Gastrocnemius medialis (tissue), 4 donors: ENCODE measurements around the gene ADGRB3. TPM values are rescaled to one million over a fixed set of nuclear protein-coding genes. Genes with fewer than 3 reads are reported as not detected.

Source experiments
- ATAC-seq, 2 donors: fragments of 150-250 bp; one replicate each; pipeline ENCODE4 v1.9.1; 2016
- DNase-seq, 2 donors: peaks; one replicate each; pipeline ENCODE4 v3.0.0-alpha.2; 2019
- H3K27ac ChIP-seq, 4 donors: fragments of 200-600 bp; sonication (generic); 1 replicate in 1 of 4; 2 replicates in 3 of 4; pipeline ENCODE4 v1.5.1; 2016 to 2018; ENCODE audit warnings: mild to moderate bottlenecking in 2 of 4, moderate library complexity in 1 of 4
- H3K27me3 ChIP-seq, 3 donors: fragments of 200-600 bp; sonication (generic) in 2 of 3; 1 replicate in 1 of 3; 2 replicates in 2 of 3; pipeline versions ENCODE4 v1.5.1 to v1.6.0; 2016 to 2019; ENCODE audit warnings: mild to moderate bottlenecking in 1 of 3, moderate library complexity in 1 of 3
- H3K36me3 ChIP-seq, 2 donors: fragments of 200-600 bp; sonication (generic) in 1 of 2; one replicate each; pipeline ENCODE4 v1.5.1; 2017 to 2018
- H3K4me1 ChIP-seq, 2 donors: fragments of 200-600 bp; sonication (generic) in 1 of 2; one replicate each; pipeline ENCODE4 v1.5.1; 2016 to 2017; ENCODE audit warnings: mild to moderate bottlenecking in 2 of 2
- H3K4me3 ChIP-seq, 4 donors: fragments of 200-600 bp; sonication (generic) in 3 of 4; 1 replicate in 1 of 4; 2 replicates in 3 of 4; pipeline ENCODE4 v1.5.1; 2016 to 2019; ENCODE audit warnings: mild to moderate bottlenecking in 2 of 4
- H3K9me3 ChIP-seq, 3 donors: fragments of 200-600 bp; sonication (generic) in 2 of 3; 1 replicate in 1 of 3; 2 replicates in 2 of 3; pipeline ENCODE4 v1.5.1; 2016 to 2019
- CTCF ChIP-seq, 5 experiments: fragments of 450-650 bp in 3 of 5; fragments of 200-600 bp in 2 of 5; sonication (generic) in 2 of 5; IDR thresholded peaks in 4 of 5; conservative IDR thresholded peaks in 1 of 5; 1 replicate in 4 of 5; 2 replicates in 1 of 5; pipeline ENCODE4 v1.5.1; 2016 to 2019; ENCODE audit warnings: antibody characterized with exemption in 5 of 5, mild to moderate bottlenecking in 3 of 5, moderate library complexity in 3 of 5
- POLR2A ChIP-seq, 2 donors: fragments of 450-650 bp; IDR thresholded peaks; one replicate each; pipeline ENCODE4 v1.6.1; 2017; ENCODE audit warnings: antibody characterized with exemption in 2 of 2, mild to moderate bottlenecking in 2 of 2, moderate library complexity in 2 of 2
- in situ Hi-C, 4 donors: fragments of 200-750 bp; cut with MboI; loops; one replicate each; pipeline versions ENCODE4 v1.15.0 to v1.8.0; 2017; ENCODE audit warnings: low sequenced_read_pairs in 4 of 4
- intact Hi-C: fragments of 100-400 bp; cut with DNase I; formaldehyde crosslinking; loops from one replicate; pipeline ENCODE4 v1.15.1; 2023; ENCODE audit warnings: low total_unique reads
- total RNA-seq, 4 donors: library from RNA; depleted of rRNA; stranded (reverse); fragments of >200 nt; gene quantifications; one replicate each; pipeline versions ENCODE4 v1.1.0 to v1.2.3, GENCODE V29; 2016

ADGRB3 gene
- total RNA-seq, 4 donors from 2014 or later, result 0.56 to 0.58 (median 0.58) TPM; not detected in 1

DNA sequence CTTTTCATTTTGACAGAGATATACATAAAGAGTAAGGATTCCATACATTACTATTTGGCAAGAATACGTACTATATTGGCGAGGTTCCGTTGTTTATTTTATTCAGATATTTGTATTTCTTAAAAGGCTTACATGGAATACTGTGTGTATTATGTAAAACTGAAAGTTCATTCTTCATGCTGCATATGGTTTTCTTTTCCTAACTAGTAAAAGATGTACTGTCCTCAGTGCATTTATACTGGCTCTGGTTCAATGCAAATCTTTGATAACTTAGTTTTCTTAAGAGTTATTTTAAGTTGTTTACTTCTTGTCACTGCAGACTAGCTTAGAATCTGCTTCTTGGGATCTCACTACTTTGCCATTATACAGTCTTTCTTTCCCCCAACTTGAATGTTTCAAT is 42.0 kb downstream of the ADGRB3 start:
- Histone ChIP-seq H3K27ac (no peak overlapping the region), H3K4me3 (no peak overlapping the region), H3K9me3 (no peaks in the 10 kb centered on the region), H3K4me1 (no peaks in the 10 kb centered on the region), H3K27me3 (no peaks in the 10 kb centered on the region), H3K36me3 (no peaks in the 10 kb centered on the region)
- ATAC-seq (no peak), DNase-seq (no peak)
- TF ChIP-seq POLR2A (IDR thresholded peaks at IDR 0.05) (no peak), CTCF (IDR thresholded peaks at IDR 0.05 in 4 of 5, conservative IDR thresholded peaks at IDR 0.05 in 1 of 5) (no peak)
- intact Hi-C loops (no loop called here), in situ Hi-C loops (no loop called here)

DNA sequence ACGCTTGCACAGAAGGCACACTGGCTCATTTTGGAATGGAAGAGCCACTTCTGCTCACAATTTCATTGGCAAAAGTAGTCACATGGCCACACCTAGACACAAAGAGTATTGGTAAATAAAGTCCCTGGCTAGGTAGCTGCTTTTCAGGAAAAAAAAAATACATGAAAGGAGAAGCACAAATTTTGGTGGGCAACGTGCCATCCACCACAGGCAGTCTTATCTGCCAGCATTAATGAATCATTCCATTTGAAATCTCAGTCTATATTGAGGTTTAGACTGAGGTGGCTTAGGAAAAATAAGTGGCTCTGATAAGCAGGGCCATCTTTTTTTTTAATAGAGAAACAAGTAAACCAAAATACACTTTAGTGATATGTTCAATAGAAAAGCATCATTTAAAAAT is 44.3 kb downstream of the ADGRB3 start:
- DNase-seq, result no peak
- in situ Hi-C loops, result no loop called here
- Histone ChIP-seq H3K4me3 (no peak overlapping the region), H3K9me3 (no peaks in the 10 kb centered on the region), H3K4me1 (no peaks in the 10 kb centered on the region), H3K27me3 (no peaks in the 10 kb centered on the region), H3K27ac (no peak overlapping the region), H3K36me3 (no peaks in the 10 kb centered on the region)
- intact Hi-C loops, result no loop called here
- TF ChIP-seq CTCF (IDR thresholded peaks at IDR 0.05 in 4 of 5, conservative IDR thresholded peaks at IDR 0.05 in 1 of 5) (no peak), POLR2A (IDR thresholded peaks at IDR 0.05) (no peak)
- ATAC-seq, result no peak

DNA sequence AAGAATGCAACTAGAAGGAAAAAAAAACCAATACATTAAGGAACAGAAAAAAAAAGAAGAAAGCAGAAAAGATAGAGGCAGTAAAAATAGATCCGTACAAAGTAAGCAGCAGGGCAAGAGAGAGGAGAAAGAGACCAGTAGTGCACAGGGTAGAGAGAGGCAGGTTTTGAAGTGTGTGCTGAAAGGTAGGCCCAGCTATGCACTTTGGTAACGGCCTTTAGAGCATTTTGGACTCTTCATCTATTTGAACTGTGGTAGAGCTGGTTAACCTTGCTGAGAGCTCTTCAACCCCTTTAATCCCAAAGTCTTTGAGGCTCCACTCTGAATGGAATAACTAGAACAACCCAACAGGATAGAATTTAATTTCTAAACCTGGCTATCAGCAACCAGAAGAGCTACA is 45.2 kb downstream of the ADGRB3 start:
- no peaks in the 10 kb centered on the region for H3K4me1 ChIP-seq
- H3K36me3 ChIP-seq, result no peaks in the 10 kb centered on the region
- DNase-seq, result no peak
- no peaks in the 10 kb centered on the region for H3K27me3 ChIP-seq
- intact Hi-C loops, result no loop called here
- in situ Hi-C loops, result no loop called here
- H3K4me3 ChIP-seq, result no peak overlapping the region
- H3K27ac ChIP-seq, result no peak overlapping the region
- TF ChIP-seq POLR2A (IDR thresholded peaks at IDR 0.05) (no peak), CTCF (IDR thresholded peaks at IDR 0.05 in 4 of 5, conservative IDR thresholded peaks at IDR 0.05 in 1 of 5) (no peak)
- no peaks in the 10 kb centered on the region for H3K9me3 ChIP-seq
- ATAC-seq, result no peak

DNA sequence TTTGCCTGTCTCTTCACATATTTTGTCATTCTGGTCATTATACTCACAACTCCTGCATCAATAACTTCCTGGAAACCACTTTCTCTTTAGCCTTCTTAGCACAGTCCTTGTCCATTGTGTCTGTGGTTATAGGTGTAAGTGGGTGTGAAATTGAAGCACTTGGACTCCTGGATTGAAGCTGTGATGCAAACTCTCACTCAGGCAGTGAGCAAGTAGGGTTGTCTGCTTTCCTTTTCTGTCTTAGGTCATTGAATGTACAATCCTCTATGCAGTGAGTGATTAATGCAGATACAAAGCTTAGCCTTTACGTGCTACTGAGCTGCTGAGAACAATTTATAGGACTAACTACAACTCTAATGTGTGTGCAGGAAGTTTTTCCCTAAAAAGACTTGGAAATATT is 54.8 kb downstream of the ADGRB3 start:
- no peak overlapping the region for H3K27ac ChIP-seq
- intact Hi-C loops (no loop called here), in situ Hi-C loops (no loop called here)
- no peaks in the 10 kb centered on the region for H3K27me3 ChIP-seq
- no peak for ATAC-seq
- no peaks in the 10 kb centered on the region for H3K36me3 ChIP-seq
- no peak overlapping the region for H3K4me3 ChIP-seq
- H3K9me3 ChIP-seq, result no peaks in the 10 kb centered on the region
- DNase-seq, result no peak
- H3K4me1 ChIP-seq, result no peaks in the 10 kb centered on the region
- TF ChIP-seq CTCF (IDR thresholded peaks at IDR 0.05 in 4 of 5, conservative IDR thresholded peaks at IDR 0.05 in 1 of 5) (no peak), POLR2A (IDR thresholded peaks at IDR 0.05) (no peak)

DNA sequence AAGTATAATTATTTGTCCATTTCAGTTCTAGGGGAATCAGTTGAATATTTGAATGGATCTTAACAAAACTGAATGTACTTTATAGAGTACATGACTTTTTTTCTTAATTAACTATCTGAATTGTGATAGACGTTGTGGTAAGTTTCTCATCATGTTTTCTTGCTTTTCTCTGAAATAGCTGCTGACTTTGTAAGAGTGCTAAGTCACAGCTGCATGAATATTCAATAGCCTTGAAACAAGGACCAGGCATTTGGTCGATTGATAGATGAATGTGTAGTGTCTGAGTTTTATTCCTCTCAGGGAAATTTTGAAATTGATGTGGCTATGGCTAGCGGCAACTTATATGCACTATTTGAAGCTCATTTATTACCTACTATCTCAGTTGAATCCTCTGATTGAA is 56.0 kb downstream of the ADGRB3 start:
- in situ Hi-C loops, result no loop called here
- Histone ChIP-seq H3K4me1 (no peaks in the 10 kb centered on the region), H3K27ac (no peak overlapping the region), H3K4me3 (no peak overlapping the region), H3K9me3 (no peaks in the 10 kb centered on the region), H3K27me3 (no peaks in the 10 kb centered on the region), H3K36me3 (no peaks in the 10 kb centered on the region)
- ATAC-seq, result no peak
- DNase-seq, result no peak
- intact Hi-C loops, result no loop called here
- no peak for TF ChIP-seq POLR2A (IDR thresholded peaks at IDR 0.05)
- no peak for TF ChIP-seq CTCF (IDR thresholded peaks at IDR 0.05 in 4 of 5, conservative IDR thresholded peaks at IDR 0.05 in 1 of 5)
